ENCODE data around the gene C11orf52.
A peak's percentile ranks its signal among the peaks of the same experiment; 100 is the strongest.

The C11orf52 gene

GRCh38 chr11:111960916-111961315 lies 42.2 kb downstream of the C11orf52 start:
- Histone ChIP-seq H3K36me3 (ENCODE audit: low read depth) (no peaks in the 10 kb centered on the region), H3K27me3 (ENCODE audit: insufficient read depth, poor library complexity, severe bottlenecking) (no peaks in the 10 kb centered on the region), H3K9me3 (ENCODE audit: severe bottlenecking) (no peaks in the 10 kb centered on the region), H3K27ac (ENCODE audit: poor library complexity, severe bottlenecking) (peak overlapping the region; percentile 54), H3K4me1 (ENCODE audit: insufficient read depth, poor library complexity, severe bottlenecking) (peaks cover 11% of the 10 kb centered on the region), H3K4me3 (ENCODE audit: severe bottlenecking) (no peak overlapping the region)
- DNase-seq (ENCODE audit: low spot score) = peak; percentile 90
- peak; percentile 100 for ATAC-seq (ENCODE audit: low read depth)
- TF ChIP-seq CTCF (IDR thresholded peaks at IDR 0.05; ENCODE audit: poor library complexity, severe bottlenecking) = no peak

DNA sequence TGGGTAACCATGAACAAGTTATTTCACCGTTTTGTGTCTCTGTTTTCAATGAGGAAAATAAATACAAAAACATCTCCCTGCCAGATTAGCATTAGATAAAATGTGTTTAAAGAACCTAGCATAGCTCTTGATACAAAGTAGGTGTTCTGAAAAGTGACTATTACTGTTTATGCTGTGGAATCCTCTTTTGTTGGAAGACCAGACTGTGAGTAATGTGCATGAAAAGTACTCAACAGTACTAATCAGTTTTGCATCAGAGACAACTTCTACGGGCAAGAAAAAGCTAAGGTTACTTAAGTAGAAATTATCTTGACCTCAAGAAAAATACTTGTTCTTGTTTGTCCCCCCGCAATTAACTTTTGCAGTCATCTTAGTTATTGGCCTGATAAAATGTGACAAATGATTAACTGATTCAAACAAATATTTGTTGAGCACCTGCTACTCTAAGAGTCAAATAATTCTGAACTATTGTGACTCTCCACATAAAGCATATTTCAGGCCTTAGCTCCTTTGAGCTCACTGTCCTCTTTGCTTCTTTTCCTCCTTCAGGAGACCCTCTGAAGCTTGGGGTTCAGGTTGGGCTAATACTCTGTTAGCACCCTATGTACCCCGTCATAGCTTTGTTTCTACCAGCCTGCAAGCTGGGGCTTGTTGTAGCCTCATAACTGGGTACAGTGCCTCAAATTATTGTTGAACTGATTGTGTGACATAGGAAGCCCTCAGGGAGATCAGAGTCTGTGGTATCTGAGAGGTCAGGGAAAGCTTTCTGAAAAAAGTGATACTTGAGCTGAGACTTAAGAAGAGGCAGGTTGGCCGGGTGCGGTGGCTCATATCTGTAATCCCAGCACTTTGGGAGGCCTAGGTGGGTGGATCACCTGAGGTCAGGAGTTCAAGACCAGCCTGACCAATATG lies 42.9 kb downstream of the C11orf52 start:
- no peak for TF ChIP-seq CTCF (IDR thresholded peaks at IDR 0.05; ENCODE audit: poor library complexity, severe bottlenecking)
- H3K36me3 ChIP-seq (ENCODE audit: low read depth) = no peaks in the 10 kb centered on the region
- ATAC-seq (ENCODE audit: low read depth) (no peak), DNase-seq (ENCODE audit: low spot score) (no peak)
- H3K4me1 ChIP-seq (ENCODE audit: insufficient read depth, poor library complexity, severe bottlenecking) = peaks cover 11% of the 10 kb centered on the region
- H3K27ac ChIP-seq (ENCODE audit: poor library complexity, severe bottlenecking) = peak overlapping the region; percentile 54
- no peaks in the 10 kb centered on the region for H3K27me3 ChIP-seq (ENCODE audit: insufficient read depth, poor library complexity, severe bottlenecking)
- H3K9me3 ChIP-seq (ENCODE audit: severe bottlenecking) = no peaks in the 10 kb centered on the region
- H3K4me3 ChIP-seq (ENCODE audit: severe bottlenecking) = no peak overlapping the region

DNA sequence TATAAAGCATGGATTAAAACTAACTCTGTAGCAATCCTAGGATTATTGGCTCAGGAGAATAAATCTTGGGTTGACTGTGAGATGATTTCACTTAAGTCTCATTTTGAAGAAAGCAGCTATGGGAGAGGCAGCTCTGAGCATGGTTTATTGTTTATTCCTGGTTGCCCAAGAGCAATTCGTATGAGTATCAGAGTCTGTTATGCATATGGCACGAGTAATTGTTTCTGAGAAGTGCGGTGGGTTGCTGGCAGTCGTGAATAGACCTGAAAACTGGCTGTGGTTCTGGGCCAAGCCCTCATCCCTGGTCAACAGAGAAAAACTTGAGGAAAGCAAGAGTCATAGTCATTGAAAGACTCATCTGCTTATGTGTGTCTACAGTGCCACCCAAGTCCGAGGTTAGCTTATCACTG lies 45.2 kb downstream of the C11orf52 start:
- Histone ChIP-seq H3K27me3 (ENCODE audit: insufficient read depth, poor library complexity, severe bottlenecking) (no peaks in the 10 kb centered on the region), H3K9me3 (ENCODE audit: severe bottlenecking) (no peaks in the 10 kb centered on the region), H3K4me3 (ENCODE audit: severe bottlenecking) (no peak overlapping the region), H3K4me1 (ENCODE audit: insufficient read depth, poor library complexity, severe bottlenecking) (peaks cover 11% of the 10 kb centered on the region), H3K36me3 (ENCODE audit: low read depth) (no peaks in the 10 kb centered on the region), H3K27ac (ENCODE audit: poor library complexity, severe bottlenecking) (no peak overlapping the region)
- ATAC-seq (ENCODE audit: low read depth) (no peak), DNase-seq (ENCODE audit: low spot score) (no peak)
- TF ChIP-seq CTCF (IDR thresholded peaks at IDR 0.05; ENCODE audit: poor library complexity, severe bottlenecking) = no peak

- Histone ChIP-seq H3K36me3 (ENCODE audit: low read depth) (no peaks in the 10 kb centered on the region), H3K4me1 (ENCODE audit: insufficient read depth, poor library complexity, severe bottlenecking) (no peaks in the 10 kb centered on the region), H3K9me3 (ENCODE audit: severe bottlenecking) (no peaks in the 10 kb centered on the region), H3K4me3 (ENCODE audit: severe bottlenecking) (no peak overlapping the region), H3K27ac (ENCODE audit: poor library complexity, severe bottlenecking) (no peak overlapping the region), H3K27me3 (ENCODE audit: insufficient read depth, poor library complexity, severe bottlenecking) (no peaks in the 10 kb centered on the region)
- no peak for TF ChIP-seq CTCF (IDR thresholded peaks at IDR 0.05; ENCODE audit: poor library complexity, severe bottlenecking)
- no peak for DNase-seq (ENCODE audit: low spot score)
- ATAC-seq (ENCODE audit: low read depth) = no peak
Measured at GRCh38 chr11:111966678-111967077, 48.0 kb downstream of the C11orf52 start.

DNA sequence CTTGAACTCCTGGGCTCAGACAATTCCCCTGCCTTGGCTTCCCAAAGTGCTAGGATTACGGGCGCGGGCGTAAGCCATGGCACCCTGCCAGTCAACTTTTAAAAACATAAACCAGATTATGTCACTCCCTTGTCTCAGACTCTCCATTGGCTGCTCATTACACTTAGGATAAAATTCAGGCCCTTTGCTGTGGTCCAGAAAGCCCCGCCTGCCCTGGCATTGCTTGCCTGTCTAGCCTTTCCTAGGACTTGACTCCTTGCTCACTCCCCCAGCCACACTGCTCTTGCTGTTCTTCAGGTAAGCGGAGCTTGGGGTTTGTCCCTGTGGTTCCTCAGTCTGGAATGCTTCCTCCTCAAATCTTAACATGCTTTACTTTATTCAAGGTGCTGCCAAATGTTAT lies 48.9 kb downstream of the C11orf52 start:
- no peak overlapping the region for H3K4me3 ChIP-seq (ENCODE audit: severe bottlenecking)
- H3K27ac ChIP-seq (ENCODE audit: poor library complexity, severe bottlenecking) = no peak overlapping the region
- ATAC-seq (ENCODE audit: low read depth) (no peak), DNase-seq (ENCODE audit: low spot score) (no peak)
- H3K9me3 ChIP-seq (ENCODE audit: severe bottlenecking) = no peaks in the 10 kb centered on the region
- no peaks in the 10 kb centered on the region for H3K27me3 ChIP-seq (ENCODE audit: insufficient read depth, poor library complexity, severe bottlenecking)
- no peaks in the 10 kb centered on the region for H3K4me1 ChIP-seq (ENCODE audit: insufficient read depth, poor library complexity, severe bottlenecking)
- TF ChIP-seq CTCF (IDR thresholded peaks at IDR 0.05; ENCODE audit: poor library complexity, severe bottlenecking) = no peak
- H3K36me3 ChIP-seq (ENCODE audit: low read depth) = no peaks in the 10 kb centered on the region
